HUES64 (cell line): ENCODE results near the gene ASMTL.

ENCODE experiments used
- H3K27ac ChIP-seq: 2 replicates; pipeline ENCODE4 v1.7.0; 2013; ENCODE audit warnings: low read depth, low read length, inconsistent platforms
- H3K27me3 ChIP-seq: 2 replicates; pipeline ENCODE4 v1.6.1; 2013; ENCODE audit warnings: mild to moderate bottlenecking, low read length; ENCODE audit not compliant: insufficient read depth
- H3K36me3 ChIP-seq: 2 replicates; pipeline ENCODE4 v1.6.1; 2013; ENCODE audit warnings: mild to moderate bottlenecking, low read length; ENCODE audit not compliant: insufficient read depth
- H3K4me1 ChIP-seq: 2 replicates; pipeline ENCODE4 v1.6.1; 2013; ENCODE audit warnings: mild to moderate bottlenecking, low read length, moderate library complexity; ENCODE audit not compliant: insufficient read depth
- H3K4me3 ChIP-seq: 2 replicates; pipeline ENCODE4 v1.5.1; 2013; ENCODE audit warnings: mild to moderate bottlenecking, low read length, moderate library complexity
- H3K9ac ChIP-seq: 2 replicates; pipeline ENCODE4 v1.6.1; 2013; ENCODE audit warnings: mild to moderate bottlenecking, low read depth, low read length
- H3K9me3 ChIP-seq: 2 replicates; pipeline ENCODE4 v1.6.1; 2013; ENCODE audit warnings: low read depth, low read length; ENCODE audit not compliant: insufficient read depth
- WGBS: fragments of 150-250, 120-280 bp; methylation state at CpG from one replicate; pipeline ENCODE4 v1.1.7; 2013; ENCODE audit warnings: missing lambda C conversion rate; 5-methylcytosine and 5-hydroxymethylcytosine counted together

The ASMTL gene

DNA sequence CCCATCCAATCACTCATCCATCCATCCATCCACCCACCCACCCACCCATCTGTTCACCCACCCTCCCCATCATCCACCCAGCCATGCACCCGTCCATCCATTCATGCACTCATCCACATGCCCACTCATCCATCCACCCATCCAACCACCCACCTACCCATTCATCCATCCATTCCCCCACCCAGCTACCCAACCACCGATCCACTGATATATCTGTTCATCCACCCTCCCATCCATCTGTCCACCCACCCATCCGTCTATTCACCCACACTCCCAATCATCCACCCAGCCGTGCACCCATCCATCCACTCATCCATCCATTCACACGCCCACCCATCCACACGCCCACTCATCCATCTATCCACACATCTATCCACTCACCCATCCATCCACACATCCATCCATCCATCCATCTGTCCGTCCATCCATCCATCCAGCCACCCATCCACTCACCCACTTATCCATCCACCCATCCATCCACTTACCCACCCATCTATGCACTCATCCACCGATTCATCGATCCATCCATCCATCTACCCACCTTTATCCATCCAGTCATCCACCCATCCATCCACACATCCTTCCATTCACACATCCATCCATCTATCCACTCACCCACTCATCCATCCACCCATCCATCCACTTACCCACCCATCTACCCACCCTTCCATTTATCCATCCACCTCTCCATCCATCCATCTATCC, 28.4 kb downstream of the ASMTL start:
- no peaks in the 10 kb centered on the region for H3K4me1 ChIP-seq
- H3K27me3 ChIP-seq = no peaks in the 10 kb centered on the region
- peaks cover 18% of the 10 kb centered on the region; the same call in 1 of the 2 replicates for H3K9me3 ChIP-seq
- peaks cover 80% of the 10 kb centered on the region for H3K36me3 ChIP-seq
- 81% methylated on average over 9 of the region's 9 CpGs for WGBS
- H3K9ac ChIP-seq = no peak overlapping the region
- no peak overlapping the region for H3K4me3 ChIP-seq
- H3K27ac ChIP-seq = no peak overlapping the region

DNA sequence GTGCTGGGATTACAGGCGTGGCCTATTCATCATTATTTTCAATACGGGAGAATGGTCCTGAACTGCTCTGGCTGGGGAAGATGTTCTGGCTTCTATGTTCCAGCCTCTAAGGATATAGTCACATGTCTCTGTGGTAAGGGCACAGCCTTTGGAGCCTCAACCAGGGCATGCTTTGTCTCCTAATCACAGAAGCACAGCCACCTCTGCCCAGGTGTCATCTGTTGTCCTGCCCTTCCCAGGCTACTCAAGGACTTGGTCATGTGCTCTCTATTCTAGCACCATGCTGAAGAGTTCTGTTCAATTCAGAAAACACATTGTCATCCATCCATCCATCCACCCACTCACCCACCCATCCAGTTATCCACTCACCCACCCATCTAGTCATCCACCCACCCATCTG, 29.5 kb downstream of the ASMTL start:
- 100% methylated on average over 2 of the region's 2 CpGs for WGBS
- Histone ChIP-seq H3K9me3 (peaks cover 20% of the 10 kb centered on the region), H3K9ac (no peak overlapping the region), H3K4me3 (no peak overlapping the region), H3K36me3 (peaks cover 88% of the 10 kb centered on the region), H3K27ac (no peak overlapping the region), H3K27me3 (no peaks in the 10 kb centered on the region), H3K4me1 (no peaks in the 10 kb centered on the region)

DNA sequence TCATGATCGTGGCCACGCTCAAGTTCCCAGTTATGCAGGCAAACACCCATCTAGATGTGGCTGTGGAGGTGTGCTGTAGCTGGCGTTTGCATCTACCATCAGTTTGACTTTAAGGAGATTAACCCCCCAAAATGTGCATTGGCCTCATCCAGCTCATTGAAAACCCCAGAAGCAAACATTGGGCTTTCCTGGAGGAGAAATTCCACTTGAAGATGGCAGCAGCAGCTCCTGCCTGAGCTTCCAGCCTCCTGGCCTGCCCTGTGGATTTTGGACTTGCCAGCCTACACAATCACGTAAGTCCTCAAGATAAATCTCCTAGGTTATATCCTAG, 30.6 kb downstream of the ASMTL start:
- H3K9me3 ChIP-seq = peaks cover 22% of the 10 kb centered on the region
- no peak overlapping the region for H3K9ac ChIP-seq
- H3K27me3 ChIP-seq = no peaks in the 10 kb centered on the region
- WGBS = 94% methylated on average over 4 of the region's 4 CpGs
- no peak overlapping the region for H3K4me3 ChIP-seq
- peaks cover 89% of the 10 kb centered on the region for H3K36me3 ChIP-seq
- H3K4me1 ChIP-seq = no peaks in the 10 kb centered on the region
- H3K27ac ChIP-seq = no peak overlapping the region

DNA sequence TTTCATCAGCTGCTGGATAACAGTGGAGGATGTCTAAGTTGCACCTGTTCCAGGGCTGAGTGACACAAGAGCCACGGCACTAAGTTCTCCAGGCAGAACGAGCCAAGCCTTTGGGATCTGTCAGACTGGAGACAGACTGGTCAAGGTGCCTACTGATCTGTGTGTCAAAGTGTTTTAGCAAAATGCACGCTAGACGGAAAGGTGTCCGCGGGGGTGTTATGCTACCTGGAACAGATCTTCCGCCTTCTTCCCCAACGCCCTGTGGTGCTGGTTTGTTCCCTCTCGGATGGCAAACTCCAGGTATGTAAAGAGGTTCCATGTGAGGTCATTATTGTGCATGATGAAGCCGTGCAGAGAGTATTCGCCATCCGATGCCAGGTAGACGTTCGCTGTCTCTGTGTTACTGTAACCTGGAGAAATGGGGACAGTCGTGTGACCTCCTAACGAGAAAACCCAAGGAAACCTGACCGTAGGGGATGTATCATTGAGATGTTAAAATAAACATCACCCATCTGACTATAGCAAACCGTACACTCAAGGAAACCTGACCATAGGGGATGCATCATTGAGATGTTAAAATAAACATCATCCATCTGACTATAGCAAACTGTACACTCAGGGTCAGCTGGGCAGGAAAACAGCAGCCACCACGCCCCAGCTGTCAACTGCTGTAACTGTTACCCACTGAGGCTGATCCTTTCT, 31.1 kb downstream of the ASMTL start:
- WGBS = 95% methylated on average over 18 of the region's 19 CpGs
- no peaks in the 10 kb centered on the region for H3K4me1 ChIP-seq
- no peak overlapping the region for H3K9ac ChIP-seq
- peaks cover 91% of the 10 kb centered on the region for H3K36me3 ChIP-seq
- H3K27me3 ChIP-seq = no peaks in the 10 kb centered on the region
- no peak overlapping the region for H3K27ac ChIP-seq
- peaks cover 22% of the 10 kb centered on the region for H3K9me3 ChIP-seq
- H3K4me3 ChIP-seq = no peak overlapping the region

DNA sequence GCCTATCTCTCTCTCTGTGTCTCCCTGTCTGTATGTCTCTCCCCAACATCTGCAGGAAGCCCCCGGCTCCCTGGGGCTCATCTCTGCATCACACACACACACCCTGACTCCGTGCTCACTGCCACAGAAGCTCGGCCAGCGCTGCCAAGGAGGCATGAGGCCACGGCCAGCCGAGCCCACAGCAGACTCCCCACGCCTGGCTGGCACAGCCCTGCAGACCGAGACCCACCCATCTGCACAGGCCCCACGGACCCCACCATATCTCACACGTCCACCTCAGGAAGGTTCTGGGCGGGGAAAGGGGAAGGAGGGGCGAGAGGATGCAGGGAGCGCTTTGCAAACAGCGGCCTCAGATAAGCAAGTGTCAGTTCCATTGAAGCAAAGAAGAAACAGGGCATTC, 32.3 kb downstream of the ASMTL start:
- Histone ChIP-seq H3K27me3 (no peaks in the 10 kb centered on the region), H3K9ac (no peak overlapping the region), H3K27ac (no peak overlapping the region), H3K9me3 (peaks cover 22% of the 10 kb centered on the region), H3K4me1 (no peaks in the 10 kb centered on the region), H3K4me3 (no peak overlapping the region), H3K36me3 (peaks cover 90% of the 10 kb centered on the region)
- 79% methylated on average over 13 of the region's 14 CpGs for WGBS

DNA sequence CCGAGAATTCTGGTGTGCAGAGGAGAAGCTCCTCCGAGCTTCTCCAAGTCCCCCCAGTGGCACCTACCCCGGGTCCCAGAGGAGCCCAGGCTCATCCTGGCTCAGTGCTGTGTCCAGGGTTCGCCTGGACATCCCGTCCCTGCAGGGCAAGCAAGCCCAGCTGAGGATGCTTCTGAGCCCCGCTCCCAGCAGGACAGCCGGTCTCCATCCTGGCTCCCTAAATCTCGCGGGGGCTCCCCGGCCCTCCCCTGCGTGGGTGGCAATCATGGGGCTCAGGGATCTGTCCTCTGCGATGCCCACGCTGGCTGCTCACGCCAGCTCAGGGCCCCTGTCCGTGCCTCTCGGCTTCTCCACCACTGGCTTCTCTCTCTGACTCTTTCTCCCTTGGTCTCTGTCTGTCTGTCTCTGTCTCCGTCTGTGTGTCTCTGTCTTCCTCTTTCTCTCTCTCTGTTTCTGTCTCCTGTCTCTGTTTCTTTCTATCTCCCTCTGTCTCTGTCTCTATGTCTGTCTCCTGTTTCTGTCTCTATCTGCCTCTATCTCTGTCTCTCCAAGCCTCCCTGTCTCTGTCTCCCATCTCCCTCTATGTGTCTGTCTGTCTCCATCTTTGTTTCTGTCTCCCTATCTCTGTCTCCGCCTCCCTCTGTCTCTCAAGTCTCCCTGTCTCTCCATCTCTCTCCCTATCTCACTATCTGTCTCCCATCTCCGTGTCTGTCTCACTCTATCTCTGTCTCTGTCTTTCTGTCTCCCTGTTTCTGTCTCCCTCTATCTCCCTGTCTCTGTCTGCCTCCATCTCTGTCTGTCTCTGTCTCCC, 33.0 kb downstream of the ASMTL start:
- Histone ChIP-seq H3K4me1 (no peaks in the 10 kb centered on the region), H3K27ac (peak overlapping the region; percentile 26; the same call in 1 of the 2 replicates), H3K27me3 (no peaks in the 10 kb centered on the region), H3K36me3 (peaks cover 84% of the 10 kb centered on the region), H3K9ac (no peak overlapping the region), H3K9me3 (peaks cover 18% of the 10 kb centered on the region), H3K4me3 (no peak overlapping the region)
- WGBS = 84% methylated on average over 19 of the region's 19 CpGs

DNA sequence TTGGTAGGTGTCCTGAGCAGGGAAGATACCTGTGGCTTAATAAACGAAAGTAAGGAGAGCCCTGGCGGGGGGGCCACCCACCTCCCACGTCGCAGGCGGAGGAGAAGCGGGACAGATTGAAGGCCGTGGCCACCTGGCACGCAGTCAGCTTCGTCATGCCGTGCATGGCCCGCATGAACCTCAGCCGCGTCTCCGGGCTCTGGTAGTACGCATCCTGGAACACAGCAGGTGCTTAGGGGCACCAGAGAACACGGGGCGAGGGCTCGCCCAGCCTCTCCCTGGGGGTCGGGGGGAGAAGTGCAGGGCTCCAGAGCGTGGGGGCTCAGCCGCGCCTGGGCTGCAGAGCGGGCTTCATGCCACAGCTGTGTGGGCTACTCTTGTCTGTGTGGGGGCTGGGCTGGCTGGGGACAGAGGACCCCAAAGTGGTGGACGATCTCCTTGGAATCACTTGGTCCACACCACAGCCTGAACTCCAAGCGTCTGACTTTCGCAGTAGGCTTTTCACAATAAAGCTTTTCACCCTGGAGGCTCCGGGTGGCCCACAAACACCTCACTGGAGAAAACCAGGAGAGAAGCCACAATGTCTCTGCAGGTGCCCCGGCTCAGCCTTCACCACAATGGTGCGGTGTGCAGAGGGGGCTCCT, 33.7 kb downstream of the ASMTL start:
- Histone ChIP-seq H3K4me1 (no peaks in the 10 kb centered on the region), H3K9ac (no peak overlapping the region), H3K27ac (peak overlapping the region; percentile 26; the same call in 1 of the 2 replicates), H3K4me3 (no peak overlapping the region), H3K27me3 (no peaks in the 10 kb centered on the region), H3K9me3 (peaks cover 18% of the 10 kb centered on the region), H3K36me3 (peaks cover 82% of the 10 kb centered on the region)
- WGBS = 87% methylated on average over 29 of the region's 29 CpGs

DNA sequence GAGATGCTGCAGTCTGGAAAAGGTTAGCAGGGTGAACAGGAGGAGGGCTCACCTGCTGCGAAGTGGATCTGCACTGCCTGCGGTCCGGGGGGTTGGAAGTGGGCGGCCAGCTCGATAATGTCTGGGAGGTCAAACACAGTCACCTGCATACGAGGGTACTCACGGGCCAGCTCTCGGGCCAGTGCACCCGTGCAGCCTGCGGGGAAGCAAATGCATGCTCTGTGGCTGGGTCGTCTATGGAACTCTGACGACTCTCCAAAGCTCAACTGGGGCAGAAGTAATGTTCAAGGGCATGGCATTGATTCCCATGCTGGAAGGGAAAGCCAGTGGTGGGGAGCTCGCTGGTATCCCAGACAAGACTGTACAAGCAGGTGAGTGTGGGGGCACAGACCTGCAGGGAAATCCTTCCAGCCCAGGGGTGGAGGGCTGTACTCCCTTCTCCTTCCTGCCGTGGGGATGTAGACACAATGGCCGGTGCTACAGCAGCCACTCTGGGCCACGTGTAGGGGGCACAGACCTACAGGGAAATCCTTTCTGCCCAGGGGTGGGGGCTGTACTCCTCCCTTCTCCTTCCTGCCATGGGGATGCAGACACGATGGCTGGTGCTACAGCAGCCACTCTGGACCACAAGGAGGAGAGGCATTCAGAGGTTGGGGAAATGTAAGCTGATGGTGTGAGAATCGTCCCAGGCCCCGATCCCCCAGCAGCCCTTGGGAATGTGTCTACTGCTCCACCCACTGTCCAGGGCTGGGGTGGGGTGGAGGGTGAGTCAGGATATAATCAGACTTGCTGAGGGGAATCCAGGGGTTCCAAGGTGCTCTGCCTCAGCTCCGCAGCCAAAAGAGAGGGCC, 34.6 kb downstream of the ASMTL start:
- Histone ChIP-seq H3K27ac (no peak overlapping the region), H3K36me3 (peaks cover 83% of the 10 kb centered on the region), H3K27me3 (no peaks in the 10 kb centered on the region), H3K9me3 (peaks cover 17% of the 10 kb centered on the region), H3K4me3 (no peak overlapping the region), H3K9ac (no peak overlapping the region), H3K4me1 (no peaks in the 10 kb centered on the region)
- 93% methylated on average over 20 of the region's 20 CpGs for WGBS

DNA sequence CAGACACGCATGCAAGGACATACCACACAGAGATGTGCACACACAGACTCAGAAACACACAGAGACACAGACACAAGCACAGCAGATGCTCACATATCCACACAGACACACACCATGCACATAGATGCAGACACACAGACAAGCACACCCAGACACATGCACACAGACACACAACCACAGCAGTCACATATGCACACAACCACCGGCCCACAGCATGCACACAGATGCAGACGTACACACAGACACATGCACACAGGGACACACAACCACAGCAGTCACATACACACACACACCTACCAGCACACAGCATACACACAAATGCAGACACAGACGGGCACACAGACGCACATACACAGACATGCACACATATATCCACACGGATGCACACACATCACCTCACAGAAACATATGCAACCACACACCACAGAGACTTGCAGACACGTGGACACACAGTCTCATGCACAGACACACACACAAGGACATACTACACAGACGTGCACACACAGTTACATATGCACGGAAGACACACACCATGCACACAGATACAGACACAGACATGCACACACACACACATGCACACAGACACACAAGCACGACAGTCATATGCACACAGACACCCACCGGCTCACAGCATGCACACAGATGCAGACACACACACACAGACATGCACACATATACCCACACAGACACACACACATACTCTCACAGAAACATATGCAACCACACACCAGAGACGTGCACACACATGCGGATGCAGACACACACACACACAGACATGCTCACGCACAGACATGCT, 35.5 kb downstream of the ASMTL start:
- H3K36me3 ChIP-seq = peaks cover 82% of the 10 kb centered on the region
- peaks cover 9% of the 10 kb centered on the region for H3K9me3 ChIP-seq
- no peak overlapping the region for H3K9ac ChIP-seq
- no peaks in the 10 kb centered on the region for H3K4me1 ChIP-seq
- WGBS = 70% methylated on average over 14 of the region's 14 CpGs
- H3K27ac ChIP-seq = no peak overlapping the region
- H3K27me3 ChIP-seq = no peaks in the 10 kb centered on the region
- H3K4me3 ChIP-seq = no peak overlapping the region

DNA sequence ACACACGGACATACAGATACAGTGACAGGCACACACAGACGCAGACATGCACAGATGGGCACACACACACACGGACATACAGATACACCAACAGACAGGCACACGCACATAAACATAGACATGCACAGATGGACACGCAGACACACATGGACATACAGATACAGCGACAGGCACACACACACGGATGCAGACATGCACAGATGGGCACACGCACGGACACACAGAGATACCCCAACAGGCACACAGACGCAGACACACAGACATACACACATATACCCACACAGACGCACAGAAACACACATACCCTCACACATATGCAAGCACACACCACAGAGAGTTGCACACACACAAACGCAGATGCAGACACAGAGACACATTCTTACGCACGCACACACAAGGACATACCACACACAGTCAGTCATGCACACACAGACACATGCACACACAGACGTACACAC, 36.4 kb downstream of the ASMTL start:
- Histone ChIP-seq H3K27ac (no peak overlapping the region), H3K4me3 (no peak overlapping the region), H3K36me3 (peaks cover 81% of the 10 kb centered on the region), H3K9me3 (peaks cover 4% of the 10 kb centered on the region; the same call in 1 of the 2 replicates), H3K27me3 (no peaks in the 10 kb centered on the region), H3K9ac (no peak overlapping the region), H3K4me1 (no peaks in the 10 kb centered on the region)
- 76% methylated on average over 15 of the region's 15 CpGs for WGBS
